ENCODE measurements around the gene INKA2.

The INKA2 gene

DNA sequence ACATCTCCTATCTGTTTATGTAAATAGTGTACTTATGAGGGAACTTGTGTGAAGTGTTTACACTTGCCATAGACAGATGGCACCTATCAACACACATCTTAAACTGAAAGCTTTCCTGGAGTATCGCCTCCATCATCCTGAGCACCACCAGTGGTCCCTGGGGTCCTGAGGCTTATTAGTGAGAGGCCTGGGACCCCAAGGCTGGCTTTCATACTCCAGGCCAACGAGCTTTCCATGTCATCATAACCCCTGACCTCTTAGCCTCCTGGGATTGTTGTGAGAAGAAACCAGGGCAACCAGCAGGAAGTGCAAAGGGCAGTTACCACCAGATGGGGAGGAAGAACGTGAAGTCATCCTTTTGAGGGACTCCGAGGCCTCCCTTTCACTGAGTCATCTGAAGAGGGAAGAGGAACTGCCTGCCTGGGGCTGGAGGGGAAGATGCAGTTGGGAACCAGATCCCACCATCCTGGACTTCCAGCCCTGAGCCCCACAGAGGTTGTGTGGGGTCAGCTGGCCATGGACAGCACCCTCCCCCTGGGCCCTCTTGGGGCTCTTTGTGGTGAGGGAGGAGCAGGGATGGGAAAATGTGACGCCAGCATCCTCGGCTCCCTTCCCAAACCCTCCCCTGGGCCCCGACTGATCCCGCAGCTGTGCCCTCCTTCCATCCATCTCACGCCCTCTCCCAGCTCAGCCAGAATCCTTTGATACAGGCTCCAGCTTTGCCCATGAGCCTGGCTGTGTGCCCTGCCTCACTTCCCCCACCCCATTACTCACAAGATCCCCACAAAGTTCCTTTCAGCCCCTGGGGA, 5.8 kb downstream of the INKA2 start:
- no peak for DNase-seq (ENCODE audit: low read depth in 2 of 2)

DNA sequence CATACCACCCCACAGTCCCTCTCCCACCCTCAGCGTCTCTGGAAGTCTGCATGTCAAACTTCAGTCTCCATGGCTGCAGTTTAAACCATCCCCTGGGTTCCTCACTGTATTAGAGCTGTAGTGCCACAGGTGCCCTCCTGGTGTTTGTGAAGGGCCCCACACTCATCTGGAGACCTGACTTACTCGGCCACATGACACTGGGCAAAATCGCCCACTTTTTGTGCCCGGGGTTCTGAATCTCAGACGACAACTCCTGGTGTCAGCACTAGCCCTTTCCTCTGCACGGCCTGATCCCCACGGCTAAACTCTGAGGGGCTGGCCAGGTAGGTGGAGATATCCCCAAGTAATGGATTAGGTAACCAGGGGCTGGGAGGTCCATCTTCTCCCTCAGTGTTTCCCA, 6.5 kb downstream of the INKA2 start:
- DNase-seq (ENCODE audit: low read depth in 2 of 2) = no peak

DNA sequence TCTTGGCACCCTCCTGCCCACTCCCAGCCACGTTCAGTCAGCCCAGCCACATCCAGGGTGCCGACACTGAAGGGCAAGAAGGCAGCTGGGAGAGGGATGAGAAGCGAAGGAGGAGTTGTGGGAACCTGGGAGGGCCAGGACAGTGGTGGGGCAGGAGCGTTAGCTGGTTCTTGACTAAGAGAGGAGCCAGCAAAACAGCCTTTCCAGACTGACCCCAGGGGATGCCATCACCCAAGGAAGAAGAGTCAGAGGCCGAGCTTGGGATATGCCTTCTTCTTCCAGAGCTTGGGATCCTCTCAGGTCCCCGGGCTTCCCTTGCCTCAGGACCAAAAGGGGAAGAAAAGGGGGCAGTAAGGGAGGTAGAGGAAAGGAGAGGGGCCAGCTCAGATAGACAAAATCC, 7.2 kb downstream of the INKA2 start:
- no peak for DNase-seq (ENCODE audit: low read depth in 2 of 2)

DNA sequence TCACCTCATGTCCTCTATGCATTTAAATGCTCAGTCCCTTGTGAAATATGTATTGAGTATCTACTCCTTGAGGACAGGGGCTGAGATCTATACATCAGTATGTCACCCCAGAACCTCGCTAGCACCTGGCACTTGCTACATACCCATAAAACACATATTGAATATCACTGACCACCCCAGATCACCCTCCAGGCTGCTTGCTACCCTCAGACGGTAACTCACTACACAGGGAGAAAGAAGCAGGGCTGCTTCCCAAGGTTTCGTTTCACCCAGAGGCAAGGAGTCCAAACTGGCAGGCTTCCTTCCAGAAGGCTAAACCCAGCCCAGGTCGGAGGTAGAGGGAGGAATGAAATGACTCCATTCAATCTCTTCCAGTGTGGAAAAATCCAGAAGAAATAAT, 8.5 kb downstream of the INKA2 start:
- DNase-seq (ENCODE audit: low read depth in 2 of 2) = no peak

DNA sequence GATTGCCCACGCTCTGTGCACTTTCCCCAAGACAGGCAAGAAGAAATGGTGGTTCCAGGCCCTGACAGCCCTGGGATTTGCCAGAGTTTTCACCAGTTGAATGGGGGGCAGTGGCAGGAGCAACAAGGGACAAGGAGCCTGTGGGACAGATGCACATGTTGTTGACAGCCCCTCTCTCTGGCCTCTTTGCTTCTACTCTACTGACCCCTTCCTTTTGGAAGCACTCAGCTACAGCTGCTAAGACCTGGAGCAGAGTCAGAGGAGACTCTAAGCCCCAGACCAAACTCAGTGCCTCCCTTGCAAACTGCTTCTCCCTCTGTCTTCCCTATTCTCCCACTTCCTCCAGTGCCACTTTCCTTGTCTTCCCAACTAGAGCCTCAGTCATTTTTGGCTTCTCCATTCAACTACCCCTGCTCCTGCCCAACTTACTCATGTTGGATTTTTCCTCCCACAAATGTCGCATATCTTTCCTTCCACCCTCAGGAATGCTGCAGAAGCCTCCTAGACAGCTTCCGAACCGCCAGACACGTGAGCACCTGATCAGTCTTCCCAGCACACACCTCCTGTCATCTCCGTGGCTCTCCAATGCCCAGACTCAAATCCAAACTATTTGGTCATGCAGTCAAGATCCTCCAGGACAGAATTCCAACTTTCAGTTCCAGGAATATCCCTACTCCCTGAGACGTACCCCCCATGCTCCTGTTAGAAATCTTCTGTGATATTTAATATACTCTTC, 9.1 kb downstream of the INKA2 start:
- no peak for DNase-seq (ENCODE audit: low read depth in 2 of 2)

DNA sequence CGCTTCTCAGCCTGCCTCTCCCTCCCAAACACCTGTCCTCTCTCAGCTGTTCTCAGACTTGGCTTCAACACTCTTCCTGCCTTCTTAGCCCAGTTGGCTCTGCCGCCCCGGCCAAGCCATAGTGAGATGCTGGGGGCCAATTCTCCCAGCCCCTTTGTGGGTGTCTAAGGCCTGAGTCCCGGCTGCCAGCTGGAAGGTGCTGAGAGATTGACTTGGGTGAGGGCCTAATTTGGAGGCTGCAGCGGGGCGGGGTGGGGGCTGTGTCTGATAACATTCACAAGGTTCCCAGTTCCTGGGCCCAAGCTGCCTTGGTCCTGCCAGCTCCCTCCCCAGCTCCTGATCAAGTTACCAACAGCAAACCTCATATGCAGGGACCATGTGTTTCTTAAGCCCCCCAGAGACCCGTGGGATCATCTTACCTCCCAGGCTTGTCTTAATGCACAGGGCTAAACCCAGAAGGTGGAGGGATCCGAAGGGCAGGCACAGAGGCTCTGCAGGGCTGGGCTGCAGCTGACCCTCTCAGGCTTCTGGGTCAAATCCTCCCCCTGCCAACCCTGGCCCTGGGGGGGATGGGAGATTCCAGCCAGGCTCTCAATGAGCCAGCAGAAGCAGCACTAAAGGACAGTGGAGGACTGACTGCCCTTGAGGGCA, 9.8 kb downstream of the INKA2 start:
- no peak for DNase-seq (ENCODE audit: low read depth in 2 of 2)

DNA sequence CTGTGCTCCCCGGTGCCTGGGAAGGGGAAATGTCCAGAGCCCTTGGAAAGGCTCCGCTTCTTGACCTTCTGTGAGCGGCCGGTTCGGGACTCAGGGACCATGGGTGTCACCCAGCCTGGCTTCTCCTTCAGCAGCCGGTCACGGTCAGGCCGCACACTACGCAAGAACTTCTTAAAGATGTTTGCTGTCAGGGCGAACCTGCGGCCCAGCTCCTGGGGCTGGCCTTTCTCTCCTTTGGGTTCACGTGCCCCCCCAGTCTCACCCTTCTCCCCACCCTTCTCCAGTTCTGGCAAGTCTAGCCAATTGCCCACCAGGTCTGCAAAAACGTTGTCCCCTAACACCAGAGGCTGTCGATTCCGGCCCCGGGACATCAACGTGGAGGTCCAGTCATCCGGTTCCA, 12.1 kb downstream of the INKA2 start:
- no peak for DNase-seq (ENCODE audit: low read depth in 2 of 2)

DNA sequence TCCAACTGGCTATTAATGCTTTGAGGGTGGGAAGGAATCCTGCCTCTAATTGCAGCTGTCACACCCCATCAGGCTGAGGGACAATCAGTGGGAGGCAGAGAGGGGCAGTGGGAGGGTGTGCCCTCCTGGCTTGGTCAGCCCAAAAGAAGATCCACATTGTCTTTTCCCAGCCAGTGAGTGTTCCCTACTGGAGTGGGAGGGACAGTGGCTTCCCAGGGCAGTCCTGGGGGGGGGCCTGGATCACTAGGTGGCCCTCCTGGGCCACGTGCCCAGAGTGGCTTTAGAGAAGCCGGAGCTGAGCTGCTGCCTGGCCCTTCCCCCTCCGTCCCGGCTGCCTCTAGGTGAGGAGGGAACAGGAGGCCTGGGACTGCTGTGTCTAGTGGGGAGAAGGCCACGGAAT, 14.0 kb downstream of the INKA2 start:
- DNase-seq (ENCODE audit: low read depth in 2 of 2) = no peak

DNA sequence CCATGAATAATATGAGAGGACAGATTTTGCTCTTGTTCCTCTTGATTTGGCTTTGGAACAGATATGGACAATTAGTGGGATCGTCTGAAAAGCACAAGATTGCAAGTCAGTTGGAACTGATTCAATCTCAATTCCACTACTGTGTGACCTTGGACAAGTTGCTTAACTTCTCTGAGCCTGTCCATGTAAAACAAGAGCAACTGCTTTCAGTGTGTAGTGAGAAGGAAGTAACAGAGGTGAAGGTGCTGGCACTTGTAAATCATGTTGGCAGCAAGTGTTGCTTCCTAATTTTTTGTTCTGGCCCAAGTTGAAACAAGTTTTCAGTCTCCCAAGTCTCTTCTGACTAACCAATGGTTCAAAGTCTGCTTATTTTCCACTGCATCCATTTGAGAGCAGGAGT, 15.3 kb downstream of the INKA2 start:
- DNase-seq (ENCODE audit: low read depth in 2 of 2) = no peak

DNA sequence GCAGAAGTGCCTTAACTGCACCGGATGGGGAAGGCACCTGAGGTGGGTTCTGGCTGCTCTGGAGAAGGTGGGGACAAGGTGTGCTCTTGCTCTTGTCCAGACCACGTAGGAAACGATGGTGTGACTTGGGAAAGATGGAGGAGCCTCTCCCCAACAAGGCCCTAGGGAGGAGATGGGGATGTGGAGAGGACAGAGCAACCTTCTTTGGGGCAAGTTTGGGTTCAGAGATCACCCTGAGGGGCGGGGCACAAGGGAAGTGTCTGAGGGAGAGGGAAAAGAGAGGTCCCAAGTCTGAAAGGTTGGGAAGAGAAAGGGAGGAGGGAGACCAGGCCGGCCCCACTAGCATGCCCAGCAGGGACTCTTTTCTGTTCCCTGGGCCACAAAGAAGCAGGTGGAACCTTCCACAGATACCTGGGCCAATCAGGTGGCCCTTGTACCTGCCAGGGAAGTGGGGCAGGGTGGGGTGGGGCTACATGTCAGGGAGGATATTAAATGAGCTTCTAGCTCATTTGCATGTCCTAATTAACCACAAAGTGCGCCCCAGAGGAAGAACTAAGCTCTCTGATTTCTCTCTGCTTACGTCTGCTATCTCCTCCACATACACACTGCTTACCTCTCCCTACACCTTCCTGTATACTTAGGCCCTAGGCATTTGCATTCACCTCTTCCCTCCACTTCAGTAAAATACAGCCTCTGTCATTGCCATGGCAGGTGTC, 15.9 kb downstream of the INKA2 start:
- DNase-seq (ENCODE audit: low read depth in 2 of 2) = no peak

DNA sequence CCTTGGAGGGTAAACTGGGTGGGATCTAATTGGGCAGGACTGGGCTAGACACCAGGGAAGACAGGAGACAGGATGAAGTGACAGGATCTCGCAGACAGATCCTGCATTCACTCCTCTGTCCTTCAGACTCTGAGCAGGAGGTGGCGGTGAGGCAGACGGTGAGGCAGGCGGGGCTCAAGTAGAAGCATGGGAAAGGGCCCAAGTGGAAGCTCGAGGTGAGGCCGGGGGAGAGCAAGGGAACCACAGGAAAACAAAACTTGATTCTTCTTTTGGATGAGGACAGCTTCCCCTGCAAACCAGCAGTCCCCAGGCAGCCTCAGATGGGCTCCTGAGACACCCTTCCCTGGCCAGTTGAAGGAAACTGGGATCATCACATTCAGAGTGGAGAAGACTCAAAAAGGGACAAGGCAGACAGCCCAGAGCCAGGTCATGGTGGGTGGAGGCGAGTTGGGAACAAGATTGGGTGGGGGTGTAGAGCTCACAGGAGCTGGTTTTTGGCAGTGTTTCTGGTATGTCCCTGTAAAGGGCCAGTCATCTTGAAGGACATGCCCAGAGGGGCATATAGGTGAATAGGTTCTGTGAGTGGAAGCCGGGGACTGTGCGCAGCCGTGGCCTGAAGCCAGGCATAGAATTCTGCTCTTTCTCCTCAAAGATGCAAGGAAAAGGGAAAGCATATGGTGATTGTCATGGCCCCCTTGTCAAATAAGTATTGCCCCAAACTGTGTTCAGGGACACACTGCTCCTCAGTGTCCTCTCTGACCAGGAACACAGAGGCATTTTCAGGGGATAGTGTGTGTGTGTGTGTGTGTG, 18.0 kb downstream of the INKA2 start:
- DNase-seq (ENCODE audit: low read depth in 2 of 2) = no peak

DNA sequence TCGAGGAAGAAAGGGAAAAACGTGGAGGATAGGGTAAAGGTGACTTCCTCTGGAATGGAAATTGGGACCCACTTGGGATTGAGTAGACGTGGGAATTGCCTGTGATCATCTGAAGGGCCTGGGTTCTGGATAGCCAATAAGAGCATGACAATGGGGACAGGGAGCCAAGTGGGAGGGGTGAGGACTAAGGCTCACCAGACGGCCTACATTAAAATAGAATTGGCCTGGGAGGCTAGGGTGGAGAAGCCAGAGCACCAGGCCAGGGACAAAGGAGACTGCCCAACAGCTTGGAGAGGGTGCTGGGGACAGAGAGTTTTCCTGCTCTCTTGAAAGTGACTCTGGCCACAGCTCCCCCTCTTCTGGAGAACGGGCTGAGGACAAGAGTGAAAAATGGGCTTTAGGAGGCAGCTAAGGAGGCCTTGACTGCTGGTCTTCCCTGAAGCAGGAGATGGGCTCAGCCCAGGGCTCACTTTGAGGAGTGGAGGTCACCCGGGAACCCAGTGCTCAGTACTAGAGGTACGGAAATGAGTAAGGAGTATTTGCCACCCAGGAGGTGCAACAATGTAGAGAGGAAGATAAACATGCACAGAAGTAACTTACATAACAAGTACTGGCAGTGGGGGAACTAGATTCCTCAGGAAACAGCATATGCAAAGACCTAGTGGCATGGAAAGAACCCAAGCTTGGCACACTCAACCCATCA, 18.8 kb downstream of the INKA2 start:
- DNase-seq (ENCODE audit: low read depth in 2 of 2) = no peak

DNA sequence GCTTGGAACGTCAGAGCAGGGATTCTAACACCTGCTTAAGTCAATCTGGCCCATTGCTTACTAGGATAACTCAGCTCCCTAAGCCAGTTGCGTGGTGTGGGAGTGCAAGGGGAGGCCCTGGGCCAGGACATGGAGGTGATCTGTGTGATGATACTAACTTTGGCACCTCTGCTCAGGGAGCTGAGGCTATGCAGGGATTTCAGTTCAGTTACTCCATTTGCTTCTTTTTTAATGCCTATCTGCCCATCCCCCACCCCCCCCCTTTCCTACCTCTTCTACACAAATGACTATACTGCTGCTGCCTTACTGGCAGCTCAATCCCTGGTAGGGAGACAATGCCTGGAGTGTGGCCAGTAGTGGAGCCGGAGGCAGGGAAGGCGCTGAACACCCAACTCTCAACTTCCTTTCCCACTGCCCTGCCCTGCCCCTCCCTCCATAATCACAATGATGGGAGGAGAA, 19.5 kb downstream of the INKA2 start:
- no peak for DNase-seq (ENCODE audit: low read depth in 2 of 2)

DNA sequence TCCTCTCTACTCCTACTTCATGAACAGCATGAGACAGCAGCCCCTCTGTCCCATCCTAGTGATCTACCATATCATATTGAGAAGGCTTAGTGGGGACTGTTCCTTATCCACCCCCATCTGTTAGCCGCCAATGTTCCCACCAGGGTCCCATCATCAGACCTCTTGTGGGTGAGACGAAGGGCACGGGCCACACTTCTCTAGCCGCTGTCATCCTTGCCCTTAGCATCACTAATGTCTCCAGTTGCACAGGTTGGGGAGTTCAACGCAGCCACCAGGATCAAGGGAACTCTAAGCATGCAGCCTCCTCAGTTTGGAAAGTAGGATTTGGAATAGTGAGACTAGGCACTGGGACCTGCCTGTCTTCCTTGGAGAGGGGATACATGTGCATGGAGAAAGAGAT, 20.1 kb downstream of the INKA2 start:
- no peak for DNase-seq (ENCODE audit: low read depth in 2 of 2)

DNA sequence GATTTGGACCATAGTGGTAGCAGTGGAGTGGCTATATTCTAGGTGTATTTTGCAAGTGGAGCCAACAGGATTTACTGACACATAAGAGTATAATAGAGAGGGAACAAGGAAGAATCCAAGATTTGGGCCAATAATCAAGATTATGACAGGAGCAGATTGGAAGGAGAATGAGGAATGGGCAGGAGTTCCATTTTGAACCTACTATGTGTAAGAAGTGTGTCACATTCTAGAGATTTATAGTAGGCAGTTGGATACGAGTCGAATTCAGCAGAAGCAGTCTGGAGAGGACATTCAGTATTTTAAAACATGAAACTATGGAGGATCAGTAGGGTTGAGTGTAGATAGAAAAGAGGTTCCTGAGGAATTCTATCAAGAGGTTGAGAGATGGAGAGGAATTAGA, 21.7 kb downstream of the INKA2 start:
- no peak for DNase-seq (ENCODE audit: low read depth in 2 of 2)

DNA sequence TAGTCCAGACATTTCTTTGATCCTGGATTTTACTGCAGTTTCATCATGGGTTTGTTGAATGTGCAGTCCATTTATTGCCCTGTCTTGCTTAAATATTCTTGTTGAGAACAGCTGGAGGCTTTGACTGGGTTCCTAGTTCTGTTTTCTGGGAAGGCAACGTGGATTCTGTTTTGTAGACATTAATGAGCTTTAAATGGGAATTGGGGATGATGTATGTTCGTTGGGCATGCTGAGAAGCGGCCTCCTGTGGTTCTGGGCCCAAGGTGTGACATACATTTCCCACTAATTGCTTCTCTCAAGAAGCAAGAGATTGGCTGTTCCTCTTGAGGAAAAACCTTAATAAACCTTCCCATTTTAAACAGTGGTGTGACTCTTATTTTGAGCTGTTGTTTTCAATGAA, 22.9 kb downstream of the INKA2 start:
- no peak for DNase-seq (ENCODE audit: low read depth in 2 of 2)

DNA sequence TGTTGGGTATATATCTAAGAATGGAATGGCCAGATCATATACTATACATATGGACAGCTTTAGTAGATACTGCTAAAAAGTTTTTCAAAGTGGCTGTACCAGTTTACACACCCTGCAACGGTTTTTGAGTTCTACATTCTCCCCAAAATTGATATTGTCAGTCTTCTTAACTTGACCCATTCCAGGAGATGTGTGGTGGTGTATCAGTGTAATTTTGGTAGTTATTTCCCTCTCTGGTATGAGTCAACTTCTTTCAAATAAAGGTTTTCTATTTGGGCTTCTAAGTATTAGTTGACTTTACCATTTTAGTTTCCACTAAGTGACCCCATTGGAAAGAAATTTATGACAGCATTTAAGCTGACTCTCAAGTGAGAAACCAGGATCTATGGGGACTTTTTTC, 29.2 kb downstream of the INKA2 start:
- no peak for DNase-seq (ENCODE audit: low read depth in 2 of 2)

DNA sequence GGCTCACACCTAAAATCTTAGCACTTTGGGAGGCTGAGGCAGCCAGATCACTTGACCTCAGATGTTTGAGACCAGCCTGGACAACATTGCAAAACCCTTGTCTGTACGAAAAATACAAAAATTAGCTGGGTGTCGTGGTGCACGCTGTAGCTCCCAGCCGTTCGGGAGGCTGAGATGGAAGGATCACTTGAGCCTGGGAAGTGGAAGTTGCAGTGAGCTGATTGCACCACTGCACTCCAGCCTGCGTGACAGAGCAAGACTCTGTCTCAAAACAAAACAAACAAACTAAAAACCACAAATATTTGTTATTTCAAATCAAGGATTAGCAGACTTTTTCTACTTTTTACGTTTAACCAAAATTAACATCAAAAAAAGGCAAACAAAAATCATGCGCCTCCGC, 31.3 kb downstream of the INKA2 start:
- no peak for DNase-seq (ENCODE audit: low read depth in 2 of 2)

DNA sequence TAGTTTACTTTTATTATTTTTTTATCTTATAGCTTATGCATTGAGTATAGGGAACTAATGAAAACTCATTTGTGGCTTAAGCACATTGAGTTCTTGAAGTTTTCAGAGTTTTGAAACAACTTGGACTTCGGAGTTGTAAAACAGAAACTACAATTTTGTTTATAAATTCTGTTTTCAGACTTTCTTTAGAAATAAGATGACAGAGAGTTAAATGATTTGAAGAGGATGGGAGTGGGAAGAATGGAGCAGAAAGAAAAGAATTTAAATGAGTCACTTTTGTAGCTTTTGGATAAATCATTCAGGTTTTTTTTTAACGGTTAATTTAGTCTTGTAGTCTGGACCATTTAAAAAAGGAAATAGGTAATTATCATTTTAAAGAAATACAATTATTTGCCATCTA, 32.3 kb downstream of the INKA2 start:
- no peak for DNase-seq (ENCODE audit: low read depth in 2 of 2)

DNA sequence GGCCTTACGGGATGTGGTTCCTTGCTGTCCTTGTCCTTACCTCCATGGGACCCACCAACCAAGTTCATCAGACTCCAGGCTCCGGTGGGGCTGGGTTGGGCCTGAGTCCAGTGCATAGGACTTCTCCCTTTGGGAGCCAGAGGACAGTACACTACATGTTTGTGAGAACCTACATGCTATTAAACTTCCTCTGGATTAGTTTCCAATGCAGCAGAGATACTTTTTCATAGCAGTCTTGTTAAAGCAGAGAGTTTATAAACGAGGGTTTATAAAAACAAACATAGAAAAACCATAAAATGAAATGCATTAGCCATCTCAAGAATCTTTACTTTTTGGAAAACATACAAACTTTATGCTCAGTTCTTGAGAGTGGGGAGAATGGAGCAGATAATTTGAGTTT, 33.4 kb downstream of the INKA2 start:
- no peak for DNase-seq (ENCODE audit: low read depth in 2 of 2)

DNA sequence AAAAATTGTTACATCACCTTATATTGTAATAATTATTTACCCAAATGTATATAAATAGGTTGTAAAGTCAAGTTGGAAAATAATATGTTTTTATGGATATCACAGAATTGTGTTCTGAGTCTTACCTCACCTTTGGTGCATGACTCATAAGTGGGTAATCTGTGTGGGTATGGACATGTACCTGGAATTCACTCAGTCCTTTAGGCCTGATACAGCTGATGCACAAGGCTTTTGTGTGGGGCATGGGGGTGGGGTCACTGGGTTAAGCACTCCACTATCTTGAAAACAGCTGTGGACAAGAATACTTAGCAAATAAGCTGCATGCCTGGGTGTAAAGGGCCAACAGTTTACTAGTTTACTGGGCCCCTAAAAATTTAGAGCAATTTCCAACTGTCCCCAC, 34.4 kb downstream of the INKA2 start:
- no peak for DNase-seq (ENCODE audit: low read depth in 2 of 2)
